ENCODE measurements around the gene FSTL4. TPM values are rescaled to one million over a fixed set of nuclear protein-coding genes. Genes with fewer than 3 reads are reported as not detected.

The FSTL4 gene
- total and polyA plus RNA-seq, 2 of the 4 experiments (the other 2 are of a cell fraction), result 0.18 TPM; not detected in 1

DNA sequence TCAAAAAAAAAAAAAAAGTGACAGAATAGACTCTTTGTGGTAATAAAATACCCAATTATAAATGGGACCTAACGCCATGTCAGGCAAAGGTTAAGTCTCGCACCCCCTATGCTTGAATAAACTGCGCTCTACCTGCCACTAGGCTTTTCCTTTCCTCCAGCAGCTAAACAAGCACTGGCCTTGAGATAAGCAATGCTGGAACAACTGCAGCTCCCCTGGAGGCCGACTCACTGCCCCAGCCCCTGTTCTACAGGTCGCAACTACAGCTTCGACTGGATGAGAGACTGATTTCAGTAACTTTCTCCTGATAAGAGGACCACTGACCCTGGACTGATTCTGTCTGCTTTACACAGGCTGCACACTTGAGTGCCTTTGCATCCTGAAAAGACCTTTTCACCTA lies 350.3 kb downstream of the FSTL4 start:
- CTCF ChIA-PET, result interaction anchor here (0.9 kb wide), 1 partner anchor 56 kb away, joined by 3 read pairs; no protein-coding TSS in a partner anchor
- H3K9me3 ChIP-seq (ENCODE audit: control insufficient read depth, insufficient read depth, low read length), result no peaks in the 10 kb centered on the region
- no peak overlapping the region for H3K27ac ChIP-seq (ENCODE audit: insufficient read depth, low read length)
- no peak overlapping the region for H2BK20ac ChIP-seq (ENCODE audit: low read depth, low read length)
- H2AK9ac ChIP-seq (replicated peaks; ENCODE audit: low read depth, low read length, poor library complexity), result no peak overlapping the region
- no peak overlapping the region for H3K9ac ChIP-seq (ENCODE audit: low read depth, low read length)
- H3K27me3 ChIP-seq (ENCODE audit: control insufficient read depth, insufficient read depth, low read length), result peaks cover 55% of the 10 kb centered on the region
- H3K4me1 ChIP-seq (ENCODE audit: control insufficient read depth, insufficient read depth, low read length), result no peaks in the 10 kb centered on the region; the same call in 1 of the 2 replicates
- H2BK120ac ChIP-seq (ENCODE audit: low read depth, low read length), result no peak overlapping the region
- H3K4ac ChIP-seq (ENCODE audit: low read depth, low read length), result no peak overlapping the region
- ATAC-seq (ENCODE audit: low read depth) (no peak), DNase-seq (no peak)
- intact Hi-C loops (cut with micrococcal nuclease), result no loop called here
- BruUV-seq (replicated peaks), result no TSS peak
- H3K9me1 ChIP-seq (ENCODE audit: insufficient read depth, low read length), result no peaks in the 10 kb centered on the region
- no peak overlapping the region for H2AK5ac ChIP-seq (ENCODE audit: low read depth, low read length)
- H3K79me1 ChIP-seq (ENCODE audit: low read depth in 1 of 2, low read length in 2 of 2), result no peaks in the 10 kb centered on the region
- dilution Hi-C loops (cut with HindIII; ENCODE audit: low sequenced_read_pairs, unreplicated experiment), result no loop called here
- H4K20me1 ChIP-seq (ENCODE audit: insufficient read depth, low read length), result no peaks in the 10 kb centered on the region
- in situ Hi-C loops (cut with MboI; ENCODE audit: low sequenced_read_pairs), result no loop called here
- no peak overlapping the region for H3K23ac ChIP-seq (ENCODE audit: low read depth, low read length)
- no peak overlapping the region for H4K8ac ChIP-seq (ENCODE audit: low read depth in 2 of 2, low read length in 2 of 2)
- no peak for TF ChIP-seq NFE2L2 (IDR thresholded peaks at IDR 0.05; ENCODE audit: low read depth, low read length)
- TF ChIP-seq MAZ (IDR thresholded peaks at IDR 0.05; ENCODE audit: borderline replicate concordance, low read depth, low read length), result no peak
- TF ChIP-seq MAFK (IDR thresholded peaks at IDR 0.05; ENCODE audit: low read depth, low read length), result no peak
- TF ChIP-seq RCOR1 (IDR thresholded peaks at IDR 0.05; ENCODE audit: insufficient replicate concordance, low read length), result no peak
- TF ChIP-seq CTCF (conservative IDR thresholded peaks at IDR 0.05; ENCODE audit: low read depth, low read length), result no peak
- TF ChIP-seq RAD21 (IDR thresholded peaks at IDR 0.05; ENCODE audit: low read length), result no peak
- no peak for TF ChIP-seq SMC3 (IDR thresholded peaks at IDR 0.05; ENCODE audit: low read depth, low read length)
- TF ChIP-seq POLR2A (IDR thresholded peaks at IDR 0.05; ENCODE audit: low read depth, low read length), result no peak
- TF ChIP-seq, protein P1, sequence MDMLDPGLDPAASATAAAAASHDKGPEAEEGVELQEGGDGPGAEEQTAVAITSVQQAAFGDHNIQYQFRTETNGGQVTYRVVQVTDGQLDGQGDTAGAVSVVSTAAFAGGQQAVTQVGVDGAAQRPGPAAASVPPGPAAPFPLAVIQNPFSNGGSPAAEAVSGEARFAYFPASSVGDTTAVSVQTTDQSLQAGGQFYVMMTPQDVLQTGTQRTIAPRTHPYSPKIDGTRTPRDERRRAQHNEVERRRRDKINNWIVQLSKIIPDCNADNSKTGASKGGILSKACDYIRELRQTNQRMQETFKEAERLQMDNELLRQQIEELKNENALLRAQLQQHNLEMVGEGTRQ (IDR thresholded peaks at IDR 0.05; ENCODE audit: low read depth, low read length), result no peak
- no peak for TF ChIP-seq CHD1 (IDR thresholded peaks at IDR 0.05; ENCODE audit: low read depth, low read length)
- no peak overlapping the region for H3K14ac ChIP-seq (replicated peaks; ENCODE audit: low read depth, low read length)
- no peaks in the 10 kb centered on the region for H3K36me3 ChIP-seq (ENCODE audit: control insufficient read depth, insufficient read depth, low read length)
- WGBS, 2 experiments (ENCODE audit: extremely low coverage in 2 of 2, insufficient read length in 1 of 2), result 49% methylated on average over 3 of the region's 6 CpGs; no CpG with 5 or more reads in 1 of the 2 experiments
- H2BK15ac ChIP-seq (ENCODE audit: low read depth, low read length), result no peak overlapping the region
- no peak overlapping the region for H2BK5ac ChIP-seq (ENCODE audit: low read depth, low read length, poor library complexity, severe bottlenecking)
- no peak overlapping the region for H4K5ac ChIP-seq (ENCODE audit: low read depth, low read length)
- H3K4me2 ChIP-seq (ENCODE audit: low read depth, low read length), result no peak overlapping the region
- H3K18ac ChIP-seq (ENCODE audit: low read depth, low read length), result no peak overlapping the region
- POLR2A ChIA-PET (ENCODE audit: unreplicated experiment), result no interaction called here
- H4K91ac ChIP-seq (ENCODE audit: insufficient read depth, low read depth, low read length), result no peak overlapping the region
- H2AFZ ChIP-seq (replicated peaks; ENCODE audit: low read length, poor library complexity), result no peak overlapping the region
- H3K56ac ChIP-seq (ENCODE audit: extremely low read depth, insufficient read depth, low read length), result no peak overlapping the region
- no peak overlapping the region for H3K4me3 ChIP-seq (ENCODE audit: insufficient read depth, low read depth, low read length)

All from IMR-90 (cell line).